PC-9 (cell line): ENCODE data around the gene COL4A1.

Experiments used
- CTCF ChIP-seq: fragments of 200-600 bp; sonication (generic); conservative IDR thresholded peaks from 2 replicates; pipeline ENCODE4 v1.6.1; 2017; ENCODE audit warnings: mixed run types, antibody characterized with exemption, mild to moderate bottlenecking, moderate library complexity
- EZH2 ChIP-seq: fragments of 200-600 bp; sonication (generic); IDR thresholded peaks from 2 replicates; pipeline ENCODE4 v1.8.0; 2017; ENCODE audit warnings: antibody characterized with exemption, low read depth

- TF ChIP-seq CTCF, result no peak
- TF ChIP-seq EZH2, result no peak
Measured at GRCh38 chr13:110310541-110311442, 3.8 kb upstream of the COL4A1 start.
